Lung (tissue), 12 donors: ENCODE results near the gene COL5A2. TPM values are rescaled to one million over a fixed set of nuclear protein-coding genes. Genes with fewer than 3 reads are reported as not detected.

Experiments used
- ATAC-seq: fragments of 200-7000 bp; cut with Tn5 transposase; one replicate; pipeline ENCODE4 v1.9.1; 2020; ENCODE audit warnings: moderate number of reproducible peaks; ENCODE audit not compliant: insufficient read depth, low FRiP score
- DNase-seq, 3 donors: peaks; one replicate each; pipeline ENCODE4 v3.0.0-alpha.2; 2013 to 2017
- H3K27ac ChIP-seq, 2 donors: one replicate each; pipeline ENCODE4 v1.5.1; 2013; ENCODE audit warnings: mild to moderate bottlenecking in 2 of 2, moderate library complexity in 2 of 2, control low read depth in 1 of 2, inconsistent platforms in 1 of 2, low read depth in 1 of 2, low read length in 1 of 2
- H3K27me3 ChIP-seq, 3 donors: one replicate each; pipeline ENCODE4 v1.5.1; 2013; ENCODE audit warnings: low read length in 2 of 3; ENCODE audit not compliant: control insufficient read depth in 3 of 3, insufficient read depth in 3 of 3
- H3K36me3 ChIP-seq, 4 donors: one replicate each; pipeline ENCODE4 v1.5.1; 2013; ENCODE audit warnings: low read length in 4 of 4, mild to moderate bottlenecking in 1 of 4, moderate library complexity in 1 of 4; ENCODE audit not compliant: control insufficient read depth in 4 of 4, insufficient read depth in 4 of 4
- H3K4me1 ChIP-seq, 5 donors: one replicate each; pipeline ENCODE4 v1.5.1; 2013; ENCODE audit warnings: low read length in 5 of 5, mild to moderate bottlenecking in 2 of 5, moderate library complexity in 1 of 5; ENCODE audit not compliant: control insufficient read depth in 5 of 5, insufficient read depth in 5 of 5
- H3K4me3 ChIP-seq: one replicate; pipeline ENCODE4 v1.5.1; 2013; ENCODE audit warnings: mild to moderate bottlenecking, control low read depth, moderate library complexity
- H3K9ac ChIP-seq, 2 donors: one replicate each; pipeline ENCODE4 v1.5.1; 2013; ENCODE audit warnings: low read length in 2 of 2, control low read depth in 1 of 2; ENCODE audit not compliant: insufficient read depth in 1 of 2
- H3K9me3 ChIP-seq, 4 donors: one replicate each; pipeline ENCODE4 v1.5.1; 2013; ENCODE audit warnings: low read length in 3 of 4, mild to moderate bottlenecking in 1 of 4, moderate library complexity in 1 of 4; ENCODE audit not compliant: control insufficient read depth in 4 of 4, insufficient read depth in 3 of 4
- WGBS, 2 donors: extraction: QIAGEN DNeasy Blood & Tissue Kit; methylation state at CpG; one replicate each; pipeline ENCODE4 v1.1.7; 2013; 5-methylcytosine and 5-hydroxymethylcytosine counted together
- polyA plus RNA-seq, 2 donors: library from polyadenylated mRNA; stranded (reverse); fragments of 200-250 nt; gene quantifications; one replicate each; pipeline ENCODE4 v1.2.1, GENCODE V29; 2013
- total RNA-seq, 2 donors: library from RNA; depleted of rRNA in 1 of 2; stranded (reverse); fragments of >200 nt in 1 of 2; gene quantifications; one replicate each; pipeline ENCODE4 v1.2.1, GENCODE V29; 2014 to 2021
- TF ChIP-seq, protein P1 (sequence below): IDR thresholded peaks from 2 replicates; pipeline ENCODE4 v1.5.1; 2012; ENCODE audit warnings: mild to moderate bottlenecking; ENCODE audit errors: control extremely low read depth, extremely low read depth
- donor health status: control.
- donor health status: control.
- donor health status: Bipolar disorder and iron deficiency.
- donor health status: healthy.
- donor health status: DM: yes; HTN: yes; CAD: no.

Gene COL5A2
- total and polyA plus RNA-seq, 4 donors, result 9.9 to 209 (median 48.8) TPM

- Histone ChIP-seq H3K4me3 (no peak overlapping the region), H3K9ac (no peak overlapping the region), H3K9me3 (no peaks in the 10 kb centered on the region), H3K36me3 (peaks cover 0 to 2% (median 0%) of the 10 kb centered on the region in 4 donors), H3K4me1 (no peaks in the 10 kb centered on the region), H3K27me3 (no peaks in the 10 kb centered on the region), H3K27ac (no peak overlapping the region)
- ATAC-seq (no peak), DNase-seq (no peak)
- WGBS, 2 donors, result 96 to 97% methylated on average over 1 of the region's 1 CpG
- TF ChIP-seq, protein P1, sequence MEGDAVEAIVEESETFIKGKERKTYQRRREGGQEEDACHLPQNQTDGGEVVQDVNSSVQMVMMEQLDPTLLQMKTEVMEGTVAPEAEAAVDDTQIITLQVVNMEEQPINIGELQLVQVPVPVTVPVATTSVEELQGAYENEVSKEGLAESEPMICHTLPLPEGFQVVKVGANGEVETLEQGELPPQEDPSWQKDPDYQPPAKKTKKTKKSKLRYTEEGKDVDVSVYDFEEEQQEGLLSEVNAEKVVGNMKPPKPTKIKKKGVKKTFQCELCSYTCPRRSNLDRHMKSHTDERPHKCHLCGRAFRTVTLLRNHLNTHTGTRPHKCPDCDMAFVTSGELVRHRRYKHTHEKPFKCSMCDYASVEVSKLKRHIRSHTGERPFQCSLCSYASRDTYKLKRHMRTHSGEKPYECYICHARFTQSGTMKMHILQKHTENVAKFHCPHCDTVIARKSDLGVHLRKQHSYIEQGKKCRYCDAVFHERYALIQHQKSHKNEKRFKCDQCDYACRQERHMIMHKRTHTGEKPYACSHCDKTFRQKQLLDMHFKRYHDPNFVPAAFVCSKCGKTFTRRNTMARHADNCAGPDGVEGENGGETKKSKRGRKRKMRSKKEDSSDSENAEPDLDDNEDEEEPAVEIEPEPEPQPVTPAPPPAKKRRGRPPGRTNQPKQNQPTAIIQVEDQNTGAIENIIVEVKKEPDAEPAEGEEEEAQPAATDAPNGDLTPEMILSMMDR, result no peak
Observed at GRCh38 chr2:189137519-189137918, 42.0 kb downstream of the COL5A2 start.

- no peak overlapping the region for H3K4me3 ChIP-seq
- no peaks in the 10 kb centered on the region for H3K27me3 ChIP-seq
- DNase-seq (no peak), ATAC-seq (no peak)
- TF ChIP-seq, protein P1, result no peak
- 80 to 99% methylated on average over 4 of the region's 4 CpGs for WGBS, 2 donors
- no peaks in the 10 kb centered on the region for H3K9me3 ChIP-seq
- no peak overlapping the region for H3K9ac ChIP-seq
- H3K36me3 ChIP-seq, result peaks cover 0 to 2% (median 0%) of the 10 kb centered on the region in 4 donors
- no peaks in the 10 kb centered on the region for H3K4me1 ChIP-seq
- no peak overlapping the region for H3K27ac ChIP-seq
Observed at GRCh38 chr2:189134485-189134884, 45.1 kb downstream of the COL5A2 start.

GRCh38 chr2:189131991-189132390 is 47.6 kb downstream of the COL5A2 start:
- H3K4me1 ChIP-seq, result peaks cover 0 to 4% (median 0%) of the 10 kb centered on the region in 5 donors
- WGBS, 2 donors, result 61 to 69% methylated on average over 3 of the region's 3 CpGs
- H3K9ac ChIP-seq, result no peak overlapping the region
- no peaks in the 10 kb centered on the region for H3K9me3 ChIP-seq
- no peaks in the 10 kb centered on the region for H3K36me3 ChIP-seq
- DNase-seq, result no peak
- TF ChIP-seq, protein P1, result no peak
- ATAC-seq, result no peak
- H3K4me3 ChIP-seq, result no peak overlapping the region
- H3K27me3 ChIP-seq, result no peaks in the 10 kb centered on the region
- no peak overlapping the region for H3K27ac ChIP-seq

DNA sequence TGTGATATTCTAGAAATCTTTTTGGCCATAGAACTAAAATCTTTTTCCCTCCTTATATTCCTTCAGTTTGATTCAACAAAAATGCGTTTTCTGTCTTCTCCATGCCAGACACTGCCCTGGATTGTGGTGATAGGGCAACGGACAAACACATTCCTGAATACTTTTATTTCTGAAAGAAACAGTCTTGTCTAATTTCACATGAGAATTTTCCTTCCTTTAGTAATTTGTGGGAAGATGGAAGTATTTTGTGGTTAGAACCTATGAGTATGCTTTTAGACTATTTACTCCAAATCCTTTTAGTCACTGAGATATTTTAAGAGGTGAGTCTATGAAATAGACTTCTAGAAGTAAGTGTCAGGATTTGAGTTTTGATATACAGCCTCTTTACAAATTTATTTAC is 49.6 kb downstream of the COL5A2 start:
- Histone ChIP-seq H3K9ac (no peak overlapping the region), H3K27me3 (no peaks in the 10 kb centered on the region), H3K9me3 (no peaks in the 10 kb centered on the region), H3K4me1 (peaks cover 0 to 4% (median 0%) of the 10 kb centered on the region in 5 donors), H3K36me3 (no peaks in the 10 kb centered on the region), H3K27ac (no peak overlapping the region), H3K4me3 (no peak overlapping the region)
- DNase-seq (no peak), ATAC-seq (no peak)
- TF ChIP-seq, protein P1, result no peak
- WGBS, 2 donors, result 78 to 84% methylated on average over 2 of the region's 2 CpGs
